Adrenal gland (tissue), 5 donors: ENCODE results near the gene MMP24.

Experiments
- CTCF ChIP-seq, 6 experiments: fragments of 450-650 bp in 4 of 6; fragments of 200-600 bp in 2 of 6; sonication (generic) in 1 of 6; IDR thresholded peaks; 1 replicate in 5 of 6; 2 replicates in 1 of 6; pipeline versions ENCODE4 v1.5.1 to v1.8.0; 2016 to 2021; ENCODE audit warnings: antibody characterized with exemption in 6 of 6, mild to moderate bottlenecking in 2 of 6, moderate library complexity in 1 of 6
- POLR2A ChIP-seq, 2 donors: fragments of 450-650 bp; IDR thresholded peaks; one replicate each; pipeline ENCODE4 v1.6.1; 2017; ENCODE audit warnings: antibody characterized with exemption in 2 of 2, mild to moderate bottlenecking in 2 of 2, moderate library complexity in 1 of 2
- donor health status: DM: no; HTN: no; CAD: no.

DNA sequence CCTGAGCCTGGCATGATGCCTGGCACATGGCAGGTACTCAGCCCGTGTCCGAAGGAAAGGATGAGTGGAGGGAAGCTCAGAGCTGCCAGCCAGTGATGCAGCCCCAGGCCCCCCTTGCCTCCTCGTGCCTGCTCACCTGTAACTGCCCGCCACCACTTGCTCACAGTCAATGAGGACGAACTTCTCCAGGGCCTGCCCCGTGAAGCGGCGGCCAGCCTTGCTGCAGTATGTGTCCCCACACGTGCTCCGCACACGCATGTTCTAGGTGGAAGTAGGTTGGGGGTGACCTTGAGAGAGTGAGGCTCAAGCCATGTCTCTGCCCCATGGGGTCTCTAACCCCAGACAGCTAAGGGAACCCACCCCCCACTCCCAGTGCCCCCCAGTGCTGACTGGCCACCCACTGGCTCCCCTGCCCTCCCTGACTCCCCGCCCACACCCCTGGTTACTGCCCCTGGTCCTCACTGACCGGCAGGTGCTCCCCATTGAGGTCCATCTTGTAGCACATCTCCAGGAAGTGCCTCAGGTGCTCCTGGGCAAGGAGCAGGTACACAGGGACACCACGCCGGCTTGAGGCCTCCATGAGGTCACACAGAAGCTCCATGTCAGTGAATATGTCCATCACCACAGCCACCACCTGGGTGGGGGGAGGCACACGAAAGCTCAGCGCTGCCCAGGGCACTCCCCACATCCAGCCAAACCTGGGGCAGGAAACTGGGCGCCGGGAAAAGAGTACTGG is 62.0 kb downstream of the MMP24 start:
- TF ChIP-seq CTCF (IDR thresholded peaks at IDR 0.05) (no peak), POLR2A (IDR thresholded peaks at IDR 0.05) (no peak)
